ENCODE results near the gene LPAR5. TPM values are rescaled to one million over a fixed set of nuclear protein-coding genes. Genes with fewer than 3 reads are reported as not detected.

The LPAR5 gene
- total and polyA plus RNA-seq, 2 of the 13 experiments (the other 11 are each of a cell fraction or from before 2014, with no cell fraction given): 0.09 to 0.32 TPM

- TF ChIP-seq, protein P1, sequence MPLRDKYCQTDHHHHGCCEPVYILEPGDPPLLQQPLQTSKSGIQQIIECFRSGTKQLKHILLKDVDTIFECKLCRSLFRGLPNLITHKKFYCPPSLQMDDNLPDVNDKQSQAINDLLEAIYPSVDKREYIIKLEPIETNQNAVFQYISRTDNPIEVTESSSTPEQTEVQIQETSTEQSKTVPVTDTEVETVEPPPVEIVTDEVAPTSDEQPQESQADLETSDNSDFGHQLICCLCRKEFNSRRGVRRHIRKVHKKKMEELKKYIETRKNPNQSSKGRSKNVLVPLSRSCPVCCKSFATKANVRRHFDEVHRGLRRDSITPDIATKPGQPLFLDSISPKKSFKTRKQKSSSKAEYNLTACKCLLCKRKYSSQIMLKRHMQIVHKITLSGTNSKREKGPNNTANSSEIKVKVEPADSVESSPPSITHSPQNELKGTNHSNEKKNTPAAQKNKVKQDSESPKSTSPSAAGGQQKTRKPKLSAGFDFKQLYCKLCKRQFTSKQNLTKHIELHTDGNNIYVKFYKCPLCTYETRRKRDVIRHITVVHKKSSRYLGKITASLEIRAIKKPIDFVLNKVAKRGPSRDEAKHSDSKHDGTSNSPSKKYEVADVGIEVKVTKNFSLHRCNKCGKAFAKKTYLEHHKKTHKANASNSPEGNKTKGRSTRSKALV (CRISPR knock-in tag; IDR thresholded peaks at IDR 0.05): no peak
- TF ChIP-seq ZBED4 (CRISPR knock-in tag; IDR thresholded peaks at IDR 0.05; ENCODE audit: borderline replicate concordance) (no peak), MTF1 (CRISPR knock-in tag; IDR thresholded peaks at IDR 0.05) (no peak), SETDB1 (CRISPR knock-in tag; IDR thresholded peaks at IDR 0.05; ENCODE audit: borderline replicate concordance) (no peak), ZNF546 (CRISPR knock-in tag; conservative IDR thresholded peaks at IDR 0.05) (no peak)
- TF ChIP-seq, protein P2, sequence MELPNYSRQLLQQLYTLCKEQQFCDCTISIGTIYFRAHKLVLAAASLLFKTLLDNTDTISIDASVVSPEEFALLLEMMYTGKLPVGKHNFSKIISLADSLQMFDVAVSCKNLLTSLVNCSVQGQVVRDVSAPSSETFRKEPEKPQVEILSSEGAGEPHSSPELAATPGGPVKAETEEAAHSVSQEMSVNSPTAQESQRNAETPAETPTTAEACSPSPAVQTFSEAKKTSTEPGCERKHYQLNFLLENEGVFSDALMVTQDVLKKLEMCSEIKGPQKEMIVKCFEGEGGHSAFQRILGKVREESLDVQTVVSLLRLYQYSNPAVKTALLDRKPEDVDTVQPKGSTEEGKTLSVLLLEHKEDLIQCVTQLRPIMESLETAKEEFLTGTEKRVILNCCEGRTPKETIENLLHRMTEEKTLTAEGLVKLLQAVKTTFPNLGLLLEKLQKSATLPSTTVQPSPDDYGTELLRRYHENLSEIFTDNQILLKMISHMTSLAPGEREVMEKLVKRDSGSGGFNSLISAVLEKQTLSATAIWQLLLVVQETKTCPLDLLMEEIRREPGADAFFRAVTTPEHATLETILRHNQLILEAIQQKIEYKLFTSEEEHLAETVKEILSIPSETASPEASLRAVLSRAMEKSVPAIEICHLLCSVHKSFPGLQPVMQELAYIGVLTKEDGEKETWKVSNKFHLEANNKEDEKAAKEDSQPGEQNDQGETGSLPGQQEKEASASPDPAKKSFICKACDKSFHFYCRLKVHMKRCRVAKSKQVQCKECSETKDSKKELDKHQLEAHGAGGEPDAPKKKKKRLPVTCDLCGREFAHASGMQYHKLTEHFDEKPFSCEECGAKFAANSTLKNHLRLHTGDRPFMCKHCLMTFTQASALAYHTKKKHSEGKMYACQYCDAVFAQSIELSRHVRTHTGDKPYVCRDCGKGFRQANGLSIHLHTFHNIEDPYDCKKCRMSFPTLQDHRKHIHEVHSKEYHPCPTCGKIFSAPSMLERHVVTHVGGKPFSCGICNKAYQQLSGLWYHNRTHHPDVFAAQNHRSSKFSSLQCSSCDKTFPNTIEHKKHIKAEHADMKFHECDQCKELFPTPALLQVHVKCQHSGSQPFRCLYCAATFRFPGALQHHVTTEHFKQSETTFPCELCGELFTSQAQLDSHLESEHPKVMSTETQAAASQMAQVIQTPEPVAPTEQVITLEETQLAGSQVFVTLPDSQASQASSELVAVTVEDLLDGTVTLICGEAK (IDR thresholded peaks at IDR 0.05): peak; percentile 96
- TF ChIP-seq, protein P2 (CRISPR knock-in tag; IDR thresholded peaks at IDR 0.05): peak; percentile 97
Measured at GRCh38 chr12:6662906-6663742, 27.4 kb upstream of the LPAR5 start, which contains the start of gene ING4 (continued).

Measured in HepG2 (cell line).